Fibroblast of lung (primary cell): ENCODE data around the gene TBC1D7.

ENCODE experiments used
- EZH2 ChIP-seq: IDR thresholded peaks from 2 replicates; pipeline ENCODE4 v1.5.1; 2012; ENCODE audit warnings: low read length, control low read depth, mild to moderate bottlenecking; ENCODE audit errors: missing control alignments
- TF ChIP-seq, protein P1 (sequence below), 2 donors: IDR thresholded peaks in 1 of 2; conservative IDR thresholded peaks in 1 of 2; 1 replicate in 1 of 2; 2 replicates in 1 of 2; pipeline ENCODE4 v1.5.1; 2011 to 2012; ENCODE audit warnings: low read length in 2 of 2, control low read depth in 1 of 2, inconsistent platforms in 1 of 2, low read depth in 1 of 2, mild to moderate bottlenecking in 1 of 2

DNA sequence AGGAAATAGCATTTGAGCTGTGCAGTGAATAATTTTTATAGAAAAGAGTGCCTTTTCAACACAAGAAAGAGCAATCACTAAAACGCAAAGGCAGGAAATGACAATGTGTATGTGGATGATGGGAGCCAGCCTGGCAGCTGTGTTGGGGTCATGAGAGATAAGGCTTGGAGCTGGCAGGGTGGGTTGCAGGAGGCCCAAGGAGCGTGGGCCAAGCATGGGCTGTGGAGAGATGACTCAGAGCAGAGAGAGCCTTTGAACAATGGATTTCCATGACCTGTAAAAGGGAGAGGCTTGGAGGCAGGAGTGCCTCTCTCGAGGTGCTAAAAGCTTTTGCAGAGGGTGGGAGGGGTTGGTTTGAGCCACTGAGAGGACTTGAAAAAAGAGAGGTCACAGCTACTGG is 6.6 kb upstream of the TBC1D7 start:
- TF ChIP-seq, protein P1, sequence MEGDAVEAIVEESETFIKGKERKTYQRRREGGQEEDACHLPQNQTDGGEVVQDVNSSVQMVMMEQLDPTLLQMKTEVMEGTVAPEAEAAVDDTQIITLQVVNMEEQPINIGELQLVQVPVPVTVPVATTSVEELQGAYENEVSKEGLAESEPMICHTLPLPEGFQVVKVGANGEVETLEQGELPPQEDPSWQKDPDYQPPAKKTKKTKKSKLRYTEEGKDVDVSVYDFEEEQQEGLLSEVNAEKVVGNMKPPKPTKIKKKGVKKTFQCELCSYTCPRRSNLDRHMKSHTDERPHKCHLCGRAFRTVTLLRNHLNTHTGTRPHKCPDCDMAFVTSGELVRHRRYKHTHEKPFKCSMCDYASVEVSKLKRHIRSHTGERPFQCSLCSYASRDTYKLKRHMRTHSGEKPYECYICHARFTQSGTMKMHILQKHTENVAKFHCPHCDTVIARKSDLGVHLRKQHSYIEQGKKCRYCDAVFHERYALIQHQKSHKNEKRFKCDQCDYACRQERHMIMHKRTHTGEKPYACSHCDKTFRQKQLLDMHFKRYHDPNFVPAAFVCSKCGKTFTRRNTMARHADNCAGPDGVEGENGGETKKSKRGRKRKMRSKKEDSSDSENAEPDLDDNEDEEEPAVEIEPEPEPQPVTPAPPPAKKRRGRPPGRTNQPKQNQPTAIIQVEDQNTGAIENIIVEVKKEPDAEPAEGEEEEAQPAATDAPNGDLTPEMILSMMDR (conservative IDR thresholded peaks at IDR 0.05 in 1 of 2, IDR thresholded peaks at IDR 0.05 in 1 of 2; ENCODE audit: low read depth in 1 of 2, low read length in 2 of 2): no peak
- TF ChIP-seq EZH2: no peak
